Suppressor macrophage treated with lipopolysaccharide for 4 hours (primary cell): Measurements from ENCODE around the gene USB1.
A peak's percentile ranks its signal among the peaks of the same experiment; 100 is the strongest.
"Not testable (repeated sequence)": the region's sequence is repeated elsewhere in the genome, so short reads cannot be mapped to it uniquely, and the experiment has no call there.

Source experiments
- DNase-seq: peaks from one replicate; pipeline ENCODE4 v3.0.0-alpha.2; 2020

Gene USB1

DNA sequence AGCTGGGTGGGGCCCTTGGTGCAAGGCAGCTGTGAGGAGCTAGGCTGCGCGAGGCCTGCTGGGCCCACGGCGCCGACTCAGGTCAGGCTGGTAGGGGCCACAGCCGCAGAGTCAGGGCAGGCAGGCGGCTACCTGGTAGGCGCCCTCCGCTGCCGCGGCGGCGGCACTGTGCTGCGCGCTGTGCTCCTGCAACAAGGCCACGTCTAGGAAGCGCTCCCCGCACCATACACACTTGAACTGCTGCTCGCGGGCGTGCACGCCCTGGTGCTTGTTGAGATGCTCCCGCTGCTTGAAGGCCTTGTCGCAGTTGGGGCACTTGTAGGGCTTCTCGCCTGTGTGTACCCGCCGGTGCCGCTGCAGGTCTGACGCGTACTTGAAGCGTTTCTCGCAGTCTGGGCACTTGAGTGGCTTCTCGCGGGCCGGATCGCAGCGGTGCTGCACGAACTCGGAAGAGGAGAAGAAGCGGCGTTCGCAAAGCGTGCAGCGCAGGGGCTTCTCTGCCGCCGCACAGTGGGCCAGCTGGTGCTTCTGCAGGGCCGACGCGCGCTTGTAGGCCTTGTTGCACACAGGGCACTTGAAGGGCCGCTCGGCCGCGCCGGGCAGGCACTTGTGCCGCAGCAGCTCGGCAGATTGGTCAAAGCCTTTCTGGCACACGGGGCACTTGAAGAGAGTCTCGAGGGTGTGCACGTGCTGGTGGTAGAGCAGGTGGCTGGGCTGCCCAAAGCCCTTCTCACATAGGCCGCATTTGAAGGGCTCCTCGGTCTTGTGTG lies 4.6 kb upstream of the USB1 start:
- DNase-seq: no peak

GRCh38 chr16:57997176-57997527 lies 4.1 kb upstream of the USB1 start:
- DNase-seq: no peak

GRCh38 chr16:57997528-57998265 lies 3.5 kb upstream of the USB1 start:
- no peak for DNase-seq

GRCh38 chr16:57998486-57998885 lies 2.7 kb upstream of the USB1 start:
- DNase-seq: peak; percentile 31

GRCh38 chr16:57998992-57999365 lies 2.2 kb upstream of the USB1 start:
- peak; percentile 6 for DNase-seq

DNA sequence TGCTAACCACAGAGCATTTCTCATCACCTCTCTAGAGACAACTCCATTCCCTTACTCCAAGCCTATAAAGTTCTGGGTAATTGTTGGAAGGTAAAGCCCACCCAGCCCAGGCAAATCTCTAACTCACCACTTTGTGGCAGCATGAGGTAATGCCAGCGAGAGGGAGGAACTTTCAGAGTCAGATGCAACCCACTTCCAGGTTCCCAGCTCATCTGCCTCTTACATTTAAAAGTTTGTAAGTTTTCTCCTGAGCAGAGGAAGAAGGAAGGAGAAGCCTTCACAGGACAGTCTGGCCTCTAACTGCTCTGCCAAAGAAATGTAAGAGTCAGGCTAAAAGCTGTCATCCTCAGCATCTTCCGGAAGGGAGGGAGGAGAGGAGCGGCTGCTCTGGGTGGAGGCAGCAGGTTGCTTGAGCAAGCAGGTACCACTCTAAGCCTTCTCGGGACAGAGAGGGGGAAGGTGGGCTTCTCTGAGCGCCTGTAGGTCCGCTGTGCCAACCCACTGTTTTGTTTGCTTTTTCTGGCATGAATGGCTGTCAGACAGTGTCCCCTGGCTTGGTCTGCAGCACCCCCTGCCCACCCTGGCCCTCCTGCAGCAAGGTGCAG lies 1.7 kb upstream of the USB1 start:
- DNase-seq: peak; percentile 40

DNA sequence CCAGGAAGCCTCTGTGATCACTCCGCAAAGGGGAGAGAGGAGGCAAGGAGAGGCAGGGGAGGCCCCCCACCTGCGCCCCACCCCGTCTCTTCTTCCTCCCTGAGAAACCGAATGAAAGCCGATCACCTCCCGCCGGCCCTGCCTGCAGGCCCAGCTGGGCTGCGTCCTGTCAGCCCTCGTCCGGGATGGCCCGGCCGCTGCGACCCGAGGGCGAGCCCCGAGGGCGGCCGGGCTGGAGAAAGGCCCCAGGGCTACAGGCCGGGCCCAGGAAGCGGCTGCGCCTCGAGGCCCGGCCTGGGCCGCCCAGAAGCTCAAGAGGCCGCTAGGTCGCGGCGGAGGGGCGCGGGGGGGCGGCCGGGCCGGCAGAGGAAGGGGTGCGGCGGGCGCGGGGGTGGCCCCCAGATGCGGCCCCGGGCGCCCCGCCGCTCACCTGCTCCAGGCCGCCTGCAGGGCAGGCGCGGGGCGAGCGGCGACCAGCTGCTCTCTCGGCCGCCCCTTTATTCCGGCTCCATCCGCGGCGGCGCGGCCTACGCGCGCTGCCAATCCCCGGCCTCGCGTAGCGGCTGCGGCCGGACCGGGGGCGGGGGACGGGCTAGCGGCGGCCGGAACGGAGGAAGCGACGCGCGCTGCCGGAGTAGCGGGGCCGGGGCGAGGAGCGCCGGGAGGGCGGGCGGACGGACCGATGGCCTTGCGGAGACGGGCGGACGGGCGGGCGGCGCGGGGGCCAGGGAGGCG lies 1.1 kb upstream of the USB1 start, which contains the start of gene ZNF319:
Gene ZNF319, minus strand, starts transcription at position 702 of the 735 bp plus-strand sequence. CDS start 2,407 bp downstream, outside the sequence.
- DNase-seq: peak; percentile 41

DNA sequence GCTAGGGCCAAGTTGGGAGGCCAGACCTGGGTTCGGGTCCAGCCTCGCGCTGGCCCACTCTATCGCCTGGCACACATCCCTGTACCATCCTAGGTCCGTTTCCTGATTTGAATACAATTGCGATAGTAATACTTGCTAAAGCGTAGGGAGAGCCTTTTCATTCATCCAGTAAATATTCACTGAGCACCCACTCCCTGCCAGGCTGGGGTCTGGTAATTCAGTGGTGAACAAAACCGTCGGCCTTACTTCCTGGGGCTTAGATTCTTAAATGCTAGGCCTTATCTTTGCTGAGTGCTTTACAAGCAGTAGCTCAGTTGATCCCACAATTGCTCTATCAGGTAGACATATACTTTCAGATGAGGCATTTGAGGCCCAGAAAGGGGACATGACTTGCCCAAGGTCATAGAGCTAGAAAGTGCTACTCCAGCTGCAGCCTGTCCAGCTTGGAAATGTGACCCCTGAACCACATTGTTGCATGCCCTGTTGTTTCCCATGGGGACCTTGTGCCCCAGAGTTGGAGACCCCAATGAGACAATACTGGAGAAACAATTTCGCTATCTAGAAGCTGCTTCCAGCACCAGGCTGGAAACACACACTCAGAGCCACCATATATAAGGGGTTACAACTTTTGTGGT lies 691 bp downstream of the USB1 start:
- no peak for DNase-seq

DNA sequence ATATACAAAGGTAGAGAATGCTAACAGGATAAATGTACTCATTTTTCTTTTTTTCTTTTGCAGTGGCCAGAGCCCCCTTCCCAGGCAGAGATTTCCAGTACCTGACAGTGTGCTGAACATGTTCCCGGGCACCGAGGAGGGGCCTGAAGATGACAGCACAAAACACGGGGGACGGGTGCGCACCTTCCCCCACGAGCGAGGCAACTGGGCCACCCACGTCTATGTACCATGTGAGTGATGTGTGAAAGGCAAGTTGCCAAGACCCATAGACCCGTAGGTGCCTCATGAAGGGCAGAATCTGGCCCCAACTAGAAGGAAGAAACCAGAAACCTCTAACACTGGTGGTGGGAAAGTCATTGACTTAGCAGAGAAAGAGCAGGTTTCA lies 1.2 kb downstream of the USB1 start:
- DNase-seq: no peak

- DNase-seq: no peak
Measured at GRCh38 chr16:58002936-58003335, 1.7 kb downstream of the USB1 start.

GRCh38 chr16:58004736-58005135 lies 3.5 kb downstream of the USB1 start:
- not testable (repeated sequence) for DNase-seq

DNA sequence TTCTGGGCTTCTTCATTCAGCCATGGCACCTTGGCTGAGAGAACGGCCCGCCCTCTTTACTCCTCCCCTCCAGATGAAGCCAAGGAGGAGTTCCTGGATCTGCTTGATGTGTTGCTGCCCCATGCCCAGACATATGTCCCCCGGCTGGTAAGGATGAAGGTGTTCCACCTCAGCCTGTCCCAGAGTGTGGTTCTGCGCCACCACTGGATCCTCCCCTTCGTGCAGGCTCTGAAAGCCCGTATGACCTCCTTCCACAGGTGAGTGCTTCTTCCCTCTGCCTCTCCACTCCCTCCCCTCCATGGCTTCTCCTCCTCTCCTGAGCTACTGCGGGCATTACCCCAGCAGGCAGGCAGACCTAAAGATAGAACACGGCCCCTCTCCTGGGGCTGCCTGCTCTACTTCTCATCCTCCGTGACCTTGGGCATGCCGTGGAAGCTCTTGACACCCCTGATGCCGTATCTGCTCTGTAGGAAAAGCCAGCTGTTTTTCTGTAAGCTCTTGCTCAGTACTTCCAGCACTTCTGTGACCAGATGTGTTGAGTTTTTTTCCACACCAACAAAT lies 8.7 kb downstream of the USB1 start:
- no peak for DNase-seq

GRCh38 chr16:58010886-58011285 lies 9.7 kb downstream of the USB1 start:
- no peak for DNase-seq

DNA sequence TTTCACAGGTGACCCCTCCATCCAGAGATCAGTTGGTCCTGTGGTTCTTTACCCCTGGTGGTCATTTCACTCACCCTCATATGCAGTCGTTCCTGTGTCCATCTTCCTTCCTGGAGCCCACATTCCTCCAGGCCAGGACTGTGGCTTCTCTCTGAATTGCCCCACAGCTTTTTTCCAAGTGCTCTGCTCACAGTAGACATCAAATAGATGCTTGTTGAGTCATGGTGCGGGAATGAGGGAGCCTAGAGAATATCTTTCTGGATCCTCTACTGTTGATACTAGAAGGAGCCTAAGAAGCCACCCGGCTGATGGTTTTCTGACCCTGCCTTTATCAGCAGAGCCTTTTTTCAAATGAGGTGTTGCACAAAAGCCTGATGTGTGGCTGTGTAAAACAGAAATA lies 10.4 kb downstream of the USB1 start:
- DNase-seq: no peak

DNA sequence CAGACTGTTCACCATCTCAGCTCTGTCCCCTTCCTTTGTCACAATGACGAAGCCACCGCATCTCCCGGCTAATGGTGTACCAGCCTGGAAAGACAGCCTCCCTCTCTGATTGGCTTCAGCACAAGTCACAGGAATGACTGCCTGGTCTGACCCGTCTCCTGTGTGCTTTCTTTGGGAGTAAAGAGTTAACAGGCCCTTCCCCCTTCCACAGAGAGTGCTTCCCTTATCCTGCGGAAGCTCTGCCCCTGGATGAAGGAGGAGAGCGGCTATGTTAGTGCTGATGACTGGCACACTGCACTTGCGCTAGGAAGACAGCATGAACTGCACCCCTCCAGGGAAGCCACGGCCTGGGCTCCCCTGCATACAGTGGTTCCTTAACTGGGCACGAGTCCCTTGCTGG lies 11.3 kb downstream of the USB1 start:
- no peak for DNase-seq

GRCh38 chr16:58013201-58013956 lies 12.2 kb downstream of the USB1 start:
- no peak for DNase-seq

- DNase-seq: no peak
Measured at GRCh38 chr16:58016840-58017446, 15.7 kb downstream of the USB1 start.

- DNase-seq: no peak
Measured at GRCh38 chr16:58018803-58019202, 17.6 kb downstream of the USB1 start.

DNA sequence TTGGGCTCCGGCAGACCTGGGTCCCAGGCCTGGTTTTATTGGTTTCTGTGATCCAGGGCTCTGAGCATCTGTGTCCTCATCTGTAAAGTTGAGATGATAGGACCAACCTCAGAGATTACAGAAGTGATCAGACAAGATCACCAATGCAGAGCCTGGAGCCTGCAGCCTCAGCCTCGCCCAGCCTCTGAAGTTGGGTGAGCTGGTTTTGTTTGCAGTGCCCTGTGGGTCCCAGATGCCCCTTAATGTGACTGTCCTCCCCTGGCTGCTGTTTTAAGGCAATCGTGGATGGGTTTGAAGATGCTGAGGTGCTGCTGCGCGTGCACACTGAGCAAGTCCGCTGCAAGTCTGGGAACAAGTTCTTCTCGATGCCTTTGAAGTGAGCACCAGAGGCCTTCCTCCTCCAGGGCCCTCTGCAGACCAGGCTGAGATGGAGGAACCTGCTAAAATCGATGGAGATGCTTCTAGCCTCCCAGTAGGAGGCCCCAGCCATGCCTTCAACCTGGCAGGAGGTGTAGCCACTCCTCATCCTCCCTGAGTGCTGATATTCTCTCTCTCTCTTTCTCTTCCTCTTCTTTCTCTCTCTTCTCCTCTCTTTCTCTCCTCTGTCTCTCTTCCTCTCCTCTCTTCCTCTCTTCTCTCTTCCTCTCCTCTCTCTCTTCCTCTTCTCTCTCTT lies 18.8 kb downstream of the USB1 start:
- DNase-seq: no peak

DNA sequence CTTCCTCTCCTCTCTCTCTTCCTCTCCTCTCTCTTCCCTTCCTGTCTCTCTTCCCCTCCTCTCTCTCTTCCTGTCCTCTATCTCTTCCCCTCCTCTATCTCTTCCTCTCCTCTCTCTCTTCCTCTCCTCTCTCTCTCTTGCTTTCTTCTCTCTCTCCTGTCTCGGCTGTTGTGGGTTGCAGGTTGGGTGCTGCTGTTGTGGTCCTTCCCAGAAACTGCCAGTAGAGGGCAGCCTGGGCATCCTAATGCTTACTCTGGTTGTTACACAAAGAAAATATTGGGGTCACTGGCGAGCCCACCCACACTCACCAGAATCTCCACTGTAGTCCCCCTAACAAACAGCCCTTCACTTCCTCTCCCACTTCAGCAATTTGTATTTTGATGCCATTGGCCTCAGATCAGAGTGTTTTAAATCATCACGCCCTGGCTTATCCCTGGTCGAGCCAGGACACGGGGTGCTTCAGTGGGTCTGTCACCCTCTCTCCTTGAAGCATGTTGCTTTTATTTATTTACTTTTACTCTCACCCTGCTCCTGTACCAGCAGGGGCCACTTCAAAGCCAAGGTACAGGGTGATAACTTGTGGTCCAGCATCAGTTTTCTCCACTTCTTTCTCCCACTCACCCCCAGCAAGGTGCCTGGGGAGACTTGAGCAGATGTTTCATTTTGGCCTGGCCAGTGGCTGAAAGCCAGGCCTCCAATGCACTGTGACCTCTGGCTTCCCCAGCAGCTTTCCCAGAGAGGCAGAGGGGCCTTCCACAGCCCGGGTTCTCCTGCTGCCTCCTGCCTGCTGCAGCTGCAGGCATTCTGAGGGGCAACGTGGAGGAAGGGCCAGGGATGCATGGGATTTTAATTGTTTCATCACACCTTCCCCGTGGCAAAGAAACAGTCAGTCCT lies 19.7 kb downstream of the USB1 start:
- DNase-seq: peak; percentile 53
